GM10266 (cell line): ENCODE results near the gene USP54.
"Not testable (repeated sequence)": the region's sequence is repeated elsewhere in the genome, so short reads cannot be mapped to it uniquely, and the experiment has no call there.

Experiments
- DNase-seq: peaks from one replicate; pipeline ENCODE4 v3.0.0; 2012; ENCODE audit errors: extremely low spot score
- CTCF ChIP-seq: IDR thresholded peaks from 2 replicates; pipeline ENCODE4 v1.5.1; 2012; ENCODE audit warnings: mild to moderate bottlenecking, low read depth; ENCODE audit not compliant: control insufficient read depth, insufficient read depth; ENCODE audit errors: missing control alignments

Gene USP54

GRCh38 chr10:73625884-73626752 lies 35.0 kb upstream of the USP54 start:
- peak; percentile 93 for DNase-seq
- TF ChIP-seq CTCF, result no peak

DNA sequence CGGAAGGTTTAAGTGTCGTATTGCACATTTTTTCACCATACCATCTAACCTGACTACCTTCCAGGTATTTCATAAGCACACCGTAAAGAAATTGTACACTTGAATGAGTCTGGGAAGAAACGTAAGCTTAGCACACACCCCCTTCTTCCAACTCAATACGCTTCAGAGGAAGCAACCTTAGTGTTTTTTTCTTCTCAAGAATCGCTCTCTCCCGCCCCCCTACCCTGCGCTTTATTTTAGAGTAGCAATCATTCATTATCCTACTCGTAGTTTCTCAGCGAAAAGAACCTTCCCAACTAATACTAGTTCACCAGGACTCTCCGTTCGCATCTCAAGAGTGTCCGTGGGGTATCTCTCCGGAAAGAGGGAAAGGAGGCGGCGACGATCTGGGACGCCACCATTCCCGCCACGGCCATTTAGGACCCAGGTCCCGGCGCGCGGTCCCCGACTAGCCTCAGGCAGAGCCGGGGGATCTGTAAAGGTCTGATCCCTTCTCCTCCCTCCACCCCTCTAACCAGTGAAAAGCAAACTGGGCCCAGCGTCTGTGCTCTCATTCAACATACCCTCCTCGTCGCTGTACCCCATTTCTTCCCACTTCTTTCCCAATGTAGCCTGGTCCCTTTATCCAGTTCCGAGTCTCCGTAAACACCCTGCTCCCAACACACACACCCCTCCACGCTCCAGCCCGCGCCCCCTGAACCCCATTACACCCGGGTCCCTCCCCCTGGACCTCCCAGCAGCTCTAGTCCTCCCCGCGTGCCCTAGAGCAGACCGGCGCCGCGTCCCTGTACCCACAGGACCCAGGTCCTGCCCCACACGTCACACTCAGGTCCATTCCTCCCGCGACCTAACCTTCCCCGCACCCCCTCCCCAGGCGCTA lies 34.1 kb upstream of the USP54 start:
- DNase-seq, result no peak
- no peak for TF ChIP-seq CTCF

DNA sequence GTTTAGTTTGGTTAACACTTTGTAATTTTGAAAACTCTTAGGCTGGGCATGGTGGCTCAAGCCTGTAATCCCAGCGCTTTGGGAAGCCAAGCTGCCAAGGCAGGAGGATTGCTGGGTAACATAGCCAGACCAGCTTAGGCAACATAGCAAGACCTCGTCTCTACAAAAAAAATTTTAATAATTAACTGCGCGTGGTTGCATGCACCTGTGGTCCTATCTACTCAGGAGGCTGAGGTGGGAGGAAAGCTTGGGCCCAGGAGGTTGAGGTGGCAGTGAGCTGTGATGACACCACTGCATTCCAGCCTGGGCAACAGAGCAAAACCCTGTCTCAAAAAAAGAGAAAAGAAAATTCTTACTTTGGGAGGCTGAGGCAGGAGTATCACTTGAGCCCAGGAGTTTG lies 31.9 kb upstream of the USP54 start:
- TF ChIP-seq CTCF, result no peak
- no peak for DNase-seq

DNA sequence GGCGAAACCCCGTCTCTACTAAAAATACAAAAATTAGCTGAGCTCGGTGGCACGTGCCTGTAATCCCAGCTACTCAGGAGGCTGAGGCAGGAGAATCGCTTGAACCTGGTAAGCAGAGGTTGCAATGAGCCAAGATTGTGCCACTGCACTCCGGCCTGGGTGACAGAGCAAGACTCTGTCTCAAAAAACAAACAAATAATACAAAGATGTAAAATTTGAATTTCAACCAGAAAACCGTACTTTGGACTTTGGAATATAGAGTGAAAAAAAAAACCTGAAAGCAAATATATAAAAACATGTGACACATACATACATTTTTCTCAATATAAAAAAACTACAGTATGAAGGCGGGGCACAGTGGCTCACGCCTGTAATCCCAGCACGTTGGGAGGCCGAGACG lies 29.8 kb upstream of the USP54 start:
- not testable (repeated sequence) for DNase-seq

- not testable (repeated sequence) for DNase-seq
Observed at GRCh38 chr10:73617143-73617542, 26.0 kb upstream of the USP54 start.

DNA sequence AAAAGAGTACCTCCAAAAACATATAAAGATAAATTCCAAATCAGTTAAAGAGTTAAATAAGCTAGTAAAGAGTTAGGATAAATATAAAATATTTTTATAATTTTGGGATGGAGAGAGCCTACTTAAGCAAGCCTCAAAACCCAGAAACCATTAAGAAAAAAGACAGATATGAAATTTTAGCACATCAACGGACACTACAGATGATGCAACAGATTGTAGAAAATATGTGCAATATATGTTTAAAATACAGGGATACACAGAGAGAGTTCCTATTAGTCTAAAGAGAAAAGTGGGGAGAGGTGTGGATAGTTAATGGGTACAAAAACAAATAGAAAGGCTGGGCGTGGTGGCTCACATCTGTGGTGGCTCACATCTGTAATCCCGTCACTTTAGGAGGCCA lies 23.6 kb upstream of the USP54 start:
- no peak for DNase-seq
- no peak for TF ChIP-seq CTCF

DNA sequence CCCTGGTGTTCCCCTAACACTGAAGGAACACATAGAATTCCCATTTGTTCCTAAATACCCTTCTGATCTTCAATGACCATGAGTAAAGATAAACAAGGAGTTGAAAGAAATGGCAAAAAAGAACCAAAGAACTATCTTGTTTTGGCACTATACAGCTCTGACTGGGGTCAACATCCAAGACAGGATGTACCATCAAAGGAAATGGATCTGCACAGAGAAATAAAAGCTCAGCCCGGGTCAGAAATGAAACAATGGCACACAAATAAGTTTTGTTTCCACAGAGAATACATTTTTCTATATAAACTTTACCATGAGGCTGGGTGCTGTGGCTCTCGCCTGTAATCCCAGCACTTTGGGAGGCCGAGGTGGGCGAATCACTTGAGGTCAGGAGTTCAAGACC lies 18.0 kb upstream of the USP54 start:
- no peak for DNase-seq
- TF ChIP-seq CTCF, result no peak

DNA sequence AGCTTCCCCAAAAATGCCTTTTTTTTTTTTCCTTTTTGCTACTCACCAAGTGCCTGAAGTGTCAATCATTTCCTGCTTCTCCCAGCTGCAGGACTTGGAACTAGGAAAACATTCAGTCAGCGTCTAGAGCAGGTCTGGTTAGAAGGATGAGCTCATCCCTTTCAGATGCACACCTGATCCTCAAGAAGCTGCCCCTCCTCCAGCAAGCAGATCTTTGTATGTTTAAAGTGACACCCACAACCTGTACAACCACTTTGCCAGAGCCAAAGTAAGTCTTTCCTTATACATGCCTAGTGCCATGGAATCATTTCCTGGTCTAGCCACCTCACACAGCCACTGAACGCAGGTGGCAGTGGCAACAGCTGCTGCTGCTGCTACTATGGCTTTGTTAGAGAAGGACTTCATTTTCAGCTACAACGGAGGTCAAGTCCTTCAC lies 10.4 kb upstream of the USP54 start:
- no peak for TF ChIP-seq CTCF
- DNase-seq, result no peak
